Stimulated activated CD8-positive, alpha-beta memory T cell treated with anti-CD3 and anti-CD28 coated beads, Interleukin-7, amount 100 ng/mL, for 4 hours (primary cell): ENCODE measurements around the gene RAB35.

Experiments
- DNase-seq, 2 donors: peaks; one replicate each; pipeline ENCODE4 v3.0.0-alpha.2; 2020; ENCODE audit warnings: low read depth in 2 of 2

RAB35 gene

GRCh38 chr12:120132863-120133385 lies 16.4 kb upstream of the RAB35 start:
- no peak for DNase-seq

GRCh38 chr12:120132054-120132836 lies 15.7 kb upstream of the RAB35 start:
- no peak for DNase-seq

GRCh38 chr12:120131116-120131515 lies 14.6 kb upstream of the RAB35 start:
- DNase-seq: no peak

GRCh38 chr12:120130011-120130410 lies 13.5 kb upstream of the RAB35 start:
- DNase-seq: no peak

- no peak for DNase-seq
Observed at GRCh38 chr12:120126635-120127005, 10.1 kb upstream of the RAB35 start.

- no peak for DNase-seq
Observed at GRCh38 chr12:120125792-120126634, 9.5 kb upstream of the RAB35 start.

GRCh38 chr12:120125029-120125428 lies 8.5 kb upstream of the RAB35 start:
- DNase-seq: no peak

GRCh38 chr12:120121766-120122293 lies 5.3 kb upstream of the RAB35 start:
- no peak for DNase-seq

- no peak for DNase-seq
Observed at GRCh38 chr12:120121343-120121742, 4.8 kb upstream of the RAB35 start.

GRCh38 chr12:120119271-120119973 lies 2.9 kb upstream of the RAB35 start:
- no peak for DNase-seq

GRCh38 chr12:120118321-120119061 lies 1.9 kb upstream of the RAB35 start:
- no peak for DNase-seq

GRCh38 chr12:120117961-120118320 lies 1.4 kb upstream of the RAB35 start:
- DNase-seq: no peak

GRCh38 chr12:120116792-120117651 lies 469 bp upstream of the RAB35 start:
- peak; percentile 89 to 94 for DNase-seq

- DNase-seq: no peak
Observed at GRCh38 chr12:120115692-120116440, 687 bp downstream of the RAB35 start.

GRCh38 chr12:120115066-120115465 lies 1.5 kb downstream of the RAB35 start:
- DNase-seq: no peak

GRCh38 chr12:120110550-120111501 lies 5.7 kb downstream of the RAB35 start:
- DNase-seq: peak in 1 of 2 donors; percentile 20

- no peak for DNase-seq
Observed at GRCh38 chr12:120109570-120110267, 6.8 kb downstream of the RAB35 start.

- DNase-seq: no peak
Observed at GRCh38 chr12:120106151-120106550, 10.4 kb downstream of the RAB35 start.
